NCI-H524 (cell line): ENCODE data around the gene CCM2.

Experiments
- DNase-seq, 2 experiments: peaks; one replicate each; lab custom pipeline; 2025; lab: John Stamatoyannopoulos, UW

Gene CCM2

GRCh38 chr7:45000093-45001032 is at the start of gene CCM2:
Gene CCM2, plus strand, starts transcription at chr7:45000201. Its CDS starts 133 bp downstream, at chr7:45000334.
- peak in 1 of 2 experiments; percentile 38 for DNase-seq

- no peak for DNase-seq
Measured at GRCh38 chr7:44953156-44953555, 46.8 kb upstream of the CCM2 start.

GRCh38 chr7:44955733-44956132 is 44.3 kb upstream of the CCM2 start:
- DNase-seq, result no peak

- DNase-seq, result no peak
Measured at GRCh38 chr7:44956157-44956766, 43.7 kb upstream of the CCM2 start.

GRCh38 chr7:44958645-44959344 is 41.2 kb upstream of the CCM2 start:
- peak in 1 of 2 experiments; percentile 8 for DNase-seq

- no peak for DNase-seq
Measured at GRCh38 chr7:44959433-44959951, 40.5 kb upstream of the CCM2 start.

- DNase-seq, result no peak
Measured at GRCh38 chr7:44960011-44960580, 39.9 kb upstream of the CCM2 start.

GRCh38 chr7:44961844-44962482 is 38.0 kb upstream of the CCM2 start:
- no peak for DNase-seq

- no peak for DNase-seq
Measured at GRCh38 chr7:44962483-44963251, 37.3 kb upstream of the CCM2 start.

GRCh38 chr7:44963364-44964290 is 36.4 kb upstream of the CCM2 start:
- DNase-seq, result no peak

GRCh38 chr7:44964384-44964830 is 35.6 kb upstream of the CCM2 start:
- DNase-seq, result peak in 1 of 2 experiments; percentile 27

GRCh38 chr7:44964831-44965440 is 35.1 kb upstream of the CCM2 start:
- DNase-seq, result peak in 1 of 2 experiments; percentile 59

- no peak for DNase-seq
Measured at GRCh38 chr7:44965441-44965903, 34.5 kb upstream of the CCM2 start.

GRCh38 chr7:44965937-44966730 is 33.9 kb upstream of the CCM2 start:
- no peak for DNase-seq

- no peak for DNase-seq
Measured at GRCh38 chr7:44966731-44967538, 33.1 kb upstream of the CCM2 start.

- DNase-seq, result peak in 1 of 2 experiments; percentile 16
Measured at GRCh38 chr7:44967571-44968446, 32.2 kb upstream of the CCM2 start.
